Measurements from ENCODE around the gene THY1.
"Not testable (repeated sequence)": the region's sequence is repeated elsewhere in the genome, so short reads cannot be mapped to it uniquely, and the experiment has no call there.

Gene THY1

DNA sequence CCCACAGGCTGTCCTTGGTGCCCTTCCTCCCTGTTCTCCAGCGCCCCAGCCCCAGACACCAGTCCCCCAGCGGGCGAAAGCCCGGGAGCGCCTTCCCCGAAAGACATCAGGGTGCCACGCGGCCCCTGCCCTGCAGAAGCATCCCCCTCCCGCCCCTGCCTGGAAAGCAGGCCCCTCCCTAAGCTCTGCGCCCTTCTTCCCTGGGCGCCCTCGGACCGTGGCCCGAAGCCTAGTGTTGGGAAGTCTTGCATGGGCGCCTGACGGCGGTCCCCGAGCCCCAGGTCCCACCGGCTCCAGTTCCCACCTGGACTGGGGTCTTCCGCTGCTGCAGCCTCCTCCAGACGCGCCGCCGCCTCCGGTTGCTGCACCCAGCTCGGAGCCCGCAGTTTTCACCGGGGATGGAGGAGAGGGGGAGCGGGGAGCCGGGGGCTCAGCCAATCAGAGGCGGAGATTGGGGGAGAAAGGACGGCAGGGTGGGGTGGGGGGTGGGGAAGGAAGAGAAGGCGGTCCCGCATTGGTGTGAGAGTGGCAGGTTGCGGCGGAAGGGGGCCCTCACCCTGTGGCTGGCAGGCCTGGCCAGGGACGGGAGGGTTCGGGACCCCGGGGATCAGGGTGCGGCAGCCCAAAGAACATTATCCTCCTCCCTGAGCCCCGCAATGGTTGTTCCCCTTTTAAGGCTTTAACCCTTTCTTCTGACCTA is at the start of gene THY1:
TSS of gene THY1 (minus strand) at position 364 of the 700 bp plus-strand sequence. CDS start 2,267 bp downstream, outside the sequence.
- no peak for DNase-seq (ENCODE audit: low read depth)

- no peak for DNase-seq (ENCODE audit: low read depth)
Measured at GRCh38 chr11:119472186-119472855, 49.3 kb upstream of the THY1 start.

GRCh38 chr11:119471329-119471728 is 48.4 kb upstream of the THY1 start:
- DNase-seq (ENCODE audit: low read depth): no peak

GRCh38 chr11:119470317-119471291 is 47.6 kb upstream of the THY1 start:
- DNase-seq (ENCODE audit: low read depth): no peak

GRCh38 chr11:119469506-119469905 is 46.5 kb upstream of the THY1 start:
- DNase-seq (ENCODE audit: low read depth): no peak

- no peak for DNase-seq (ENCODE audit: low read depth)
Measured at GRCh38 chr11:119468511-119468910, 45.5 kb upstream of the THY1 start.

DNA sequence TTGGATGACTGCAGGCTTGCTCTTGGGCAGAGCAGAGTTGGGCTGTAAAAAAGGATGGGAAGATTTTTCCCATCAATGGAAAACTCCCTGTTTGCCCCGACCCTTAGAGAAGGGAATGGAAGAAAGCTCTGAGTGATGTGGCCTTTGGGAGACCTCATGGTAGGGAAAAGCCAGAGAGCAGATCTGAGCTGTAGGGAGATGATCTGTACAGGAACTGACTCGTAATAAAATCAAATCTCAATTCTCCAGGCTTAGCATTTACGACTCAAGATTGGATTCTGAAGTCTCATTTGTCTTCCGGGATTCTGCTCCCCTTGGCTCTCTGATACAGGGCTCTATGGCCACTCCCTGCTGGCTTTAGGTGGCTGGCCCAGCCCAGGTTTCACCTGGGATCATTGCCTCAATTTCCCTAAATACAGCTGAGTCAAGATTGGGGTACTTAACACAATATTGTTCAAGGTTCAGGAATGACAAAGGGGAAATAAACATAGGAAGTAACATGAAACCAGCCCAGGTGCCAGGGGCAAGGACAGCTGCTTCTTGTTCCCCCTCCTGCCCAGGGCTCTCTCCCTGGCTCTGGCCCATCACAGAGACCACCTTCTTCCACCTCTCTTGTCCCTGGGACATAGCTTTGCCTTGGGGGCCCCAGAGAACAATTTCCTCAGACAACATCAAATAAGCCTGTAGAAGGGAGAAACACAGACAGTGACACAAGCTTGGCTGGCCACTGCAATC is 38.4 kb upstream of the THY1 start:
- DNase-seq (ENCODE audit: low read depth): no peak

DNA sequence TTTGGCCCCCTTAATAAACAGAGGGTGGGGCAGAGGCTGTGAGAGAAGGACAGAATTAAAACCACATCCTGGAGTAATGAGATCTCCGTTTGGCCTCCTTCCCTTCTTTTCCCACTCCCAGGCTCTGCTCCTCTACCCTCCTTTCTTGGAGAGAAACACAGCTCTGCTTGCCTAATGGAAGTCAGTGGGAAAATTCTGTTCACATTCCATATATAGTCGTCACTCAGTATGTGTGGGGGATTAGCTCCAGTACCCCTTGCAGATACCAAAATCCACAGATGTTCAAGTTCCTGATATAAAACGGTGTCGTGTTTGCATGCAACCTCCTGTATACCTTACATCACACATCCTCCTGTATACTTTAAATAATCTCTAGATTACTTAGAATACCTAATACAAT is 37.6 kb upstream of the THY1 start:
- DNase-seq (ENCODE audit: low read depth): no peak

DNA sequence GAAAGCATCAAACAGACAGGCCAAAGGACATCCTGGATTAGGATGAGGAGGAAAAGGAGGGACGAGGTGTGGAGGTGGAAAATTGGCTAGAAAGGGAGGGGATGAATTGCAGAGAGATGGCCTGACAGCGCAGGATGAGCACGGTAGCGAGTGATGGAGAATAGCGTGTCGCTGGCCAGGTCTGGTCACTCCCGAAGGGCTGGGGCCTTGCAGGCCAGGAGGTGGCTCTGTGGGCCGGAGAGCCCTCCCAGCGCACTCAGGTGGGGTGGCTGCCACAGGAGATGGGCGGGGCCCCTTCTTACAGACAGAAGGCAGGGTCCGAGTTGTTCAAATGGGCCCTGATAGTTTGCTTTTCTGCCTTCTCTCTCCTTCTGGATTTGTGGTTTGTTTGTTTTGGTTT is 37.1 kb upstream of the THY1 start:
- no peak for DNase-seq (ENCODE audit: low read depth)

GRCh38 chr11:119459293-119459976 is 36.5 kb upstream of the THY1 start:
- no peak for DNase-seq (ENCODE audit: low read depth)

DNA sequence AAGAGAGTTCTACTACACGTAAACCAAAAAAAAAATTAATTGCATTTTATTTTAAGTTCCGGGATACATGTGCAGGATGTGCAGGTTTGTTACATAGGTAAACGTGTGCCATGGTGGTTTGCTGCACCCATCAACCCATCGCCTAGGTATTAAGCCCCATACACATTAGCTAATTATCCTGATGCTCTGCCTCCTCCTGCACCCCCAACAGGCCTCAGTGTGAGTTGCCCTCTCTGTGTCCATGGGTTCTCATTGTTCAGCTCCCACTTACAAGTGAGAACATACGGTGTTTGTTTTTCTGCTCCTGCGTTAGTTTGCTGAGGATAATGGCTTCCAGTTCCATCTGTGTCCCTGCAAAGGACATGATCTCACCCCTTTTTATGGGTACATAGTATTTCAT is 32.7 kb upstream of the THY1 start:
- DNase-seq (ENCODE audit: low read depth): not testable (repeated sequence)

DNA sequence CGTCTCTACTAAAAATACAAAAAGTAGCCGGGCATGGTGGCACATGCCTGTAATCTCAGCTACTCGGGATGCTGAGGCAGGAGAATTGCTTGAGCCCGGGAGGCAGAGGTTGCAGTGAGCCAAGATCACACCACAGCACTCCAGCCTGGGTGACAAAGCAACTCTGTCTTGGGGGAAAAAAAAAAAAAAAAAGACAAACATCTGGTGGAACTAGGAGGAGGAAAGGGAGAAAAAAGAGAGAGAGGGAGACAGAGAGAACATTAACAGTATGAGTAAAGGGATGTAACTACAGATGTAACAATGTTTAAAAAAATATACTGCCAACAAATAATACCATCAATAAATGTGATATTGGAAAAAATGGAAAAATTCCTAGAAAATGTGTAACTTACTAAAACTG is 32.3 kb upstream of the THY1 start:
- DNase-seq (ENCODE audit: low read depth): not testable (repeated sequence)

- DNase-seq (ENCODE audit: low read depth): no peak
Measured at GRCh38 chr11:119453881-119454280, 30.9 kb upstream of the THY1 start.

DNA sequence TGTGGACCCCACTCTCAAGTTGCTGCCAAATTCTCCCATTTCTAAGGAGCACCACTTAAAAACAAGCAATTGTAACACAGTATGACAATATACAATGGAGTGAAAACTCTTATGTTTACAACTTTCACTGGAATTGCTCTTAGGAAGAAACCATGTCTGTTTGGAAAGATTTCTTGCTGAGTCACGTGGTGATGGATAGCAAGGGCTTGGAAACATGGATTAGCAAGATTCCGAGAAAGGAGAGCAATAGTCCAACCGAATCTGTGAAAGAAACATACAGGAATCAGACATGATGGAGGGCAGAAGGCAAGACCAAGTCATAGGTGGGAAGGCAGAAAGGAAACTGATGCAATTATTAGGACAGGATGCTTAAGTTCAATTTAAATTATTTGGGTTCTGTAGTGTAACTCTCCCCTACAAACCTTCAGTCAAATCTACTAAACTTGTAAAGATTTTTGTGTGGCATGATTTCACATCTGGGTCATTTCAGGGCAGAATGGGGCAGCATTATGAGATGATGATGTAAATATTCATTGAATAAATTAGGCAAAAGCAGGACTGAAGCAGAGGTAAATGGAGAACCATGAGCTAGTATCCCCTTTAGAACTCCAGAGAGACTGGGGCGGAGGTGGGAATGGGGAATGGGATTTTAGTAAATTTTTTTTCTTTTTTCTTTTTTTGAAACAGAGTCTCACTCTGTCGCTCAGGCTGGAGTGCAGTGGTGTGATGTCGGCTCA is 27.8 kb upstream of the THY1 start:
- DNase-seq (ENCODE audit: low read depth): no peak

GRCh38 chr11:119449498-119449897 is 26.5 kb upstream of the THY1 start:
- DNase-seq (ENCODE audit: low read depth): no peak

DNA sequence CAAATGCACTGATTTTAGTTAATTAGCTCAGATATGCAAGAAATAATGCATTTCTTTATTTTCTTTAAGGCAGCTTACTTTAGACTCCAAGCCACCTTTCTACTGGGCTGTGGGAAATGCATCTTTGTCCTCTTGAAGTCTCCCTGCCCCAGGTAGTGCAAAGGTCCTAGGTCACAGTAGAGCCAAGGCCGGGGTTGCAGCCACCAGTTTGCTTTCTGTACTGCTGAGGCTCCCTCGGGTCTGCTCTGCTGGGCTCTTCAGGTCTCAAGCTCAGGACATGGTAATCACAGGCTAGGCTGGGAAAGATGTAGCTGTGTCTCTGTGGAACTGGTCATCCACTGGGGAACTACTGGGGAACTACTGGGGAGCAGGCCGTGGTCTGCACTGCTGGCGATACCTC is 25.4 kb upstream of the THY1 start:
- DNase-seq (ENCODE audit: low read depth): no peak

DNA sequence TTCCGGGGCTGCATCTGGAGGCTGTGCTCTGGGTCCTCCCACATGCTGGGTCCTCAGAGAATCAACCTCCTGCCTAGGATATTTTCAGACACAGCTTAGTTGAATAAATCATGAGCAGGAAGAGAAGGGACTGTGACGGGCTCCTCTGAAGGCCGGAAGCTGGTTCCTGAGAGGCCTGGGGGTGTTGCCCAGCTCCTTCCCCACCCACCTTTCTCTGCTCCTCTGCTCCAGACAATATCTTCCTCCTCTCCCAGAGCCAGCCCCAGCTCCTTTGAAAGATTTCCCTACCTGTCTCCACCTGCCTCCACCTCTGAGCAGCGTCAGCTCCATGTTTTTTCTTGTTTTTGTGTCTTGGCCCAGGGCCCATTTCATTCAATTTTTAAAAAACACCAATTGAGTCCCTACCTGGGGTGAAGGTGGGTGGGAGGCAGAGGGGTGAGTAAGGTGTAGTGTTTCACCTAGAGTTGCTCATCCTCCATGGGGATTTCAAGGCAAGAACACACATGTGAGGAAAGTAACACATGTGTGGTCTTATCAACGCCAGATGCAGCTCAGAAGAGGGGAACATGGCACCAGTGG is 24.8 kb upstream of the THY1 start:
- no peak for DNase-seq (ENCODE audit: low read depth)

- no peak for DNase-seq (ENCODE audit: low read depth)
Measured at GRCh38 chr11:119446871-119447663, 24.1 kb upstream of the THY1 start.

DNA sequence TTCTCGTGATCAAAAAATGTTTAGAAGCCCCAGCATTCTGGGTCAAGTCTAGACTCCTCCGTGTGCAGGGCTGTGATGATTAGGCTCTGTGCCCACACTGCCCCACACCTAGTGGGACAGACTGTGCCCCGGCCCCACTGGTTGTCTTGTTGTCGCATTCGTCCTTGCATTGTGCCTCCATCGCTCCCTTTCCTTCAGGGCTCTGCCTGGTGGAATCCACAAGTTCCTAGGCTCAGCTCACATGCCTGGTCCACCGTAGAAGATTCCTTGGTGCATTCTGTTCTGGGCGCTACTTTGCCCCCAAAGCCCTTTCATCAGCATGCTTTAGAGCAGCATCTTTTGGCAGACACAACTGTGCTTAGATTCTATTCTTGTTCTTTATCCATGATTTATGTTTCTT is 23.5 kb upstream of the THY1 start:
- no peak for DNase-seq (ENCODE audit: low read depth)

All from activated T-helper 1 cell treated with Interleukin-2 at 50 U/mL for 16 hours (primary cell).